Activated CD4-positive, alpha-beta memory T cell treated with anti-CD3 and anti-CD28 coated beads for 36 hours (primary cell): ENCODE results near the gene CASS4. TPM values are rescaled to one million over a fixed set of nuclear protein-coding genes. Genes with fewer than 3 reads are reported as not detected.

Experiments
- CTCF ChIA-PET: fragments of 350-600 bp; sonication (Branson Sonifier 250); formaldehyde crosslinking; loops from one replicate; lab custom pipeline; 2021; ENCODE audit warnings: antibody characterized with exemption, inconsistent platforms; lab: Charles Lee
- POLR2A ChIA-PET: fragments of 350-600 bp; sonication (Branson Sonifier 250); formaldehyde crosslinking; loops from one replicate; lab custom pipeline; 2021; ENCODE audit warnings: antibody characterized with exemption; lab: Charles Lee
- DNase-seq: peaks from one replicate; pipeline ENCODE4 v3.0.0-alpha.2; 2020
- H3K27ac Mint-ChIP-seq: one replicate; pipeline ENCODE4 v1.8.0; 2021; ENCODE audit warnings: mixed read lengths
- H3K27me3 Mint-ChIP-seq: one replicate; pipeline ENCODE4 v1.8.0; 2021; ENCODE audit warnings: mixed read lengths
- H3K36me3 Mint-ChIP-seq: one replicate; pipeline ENCODE4 v1.8.0; 2021; ENCODE audit warnings: mixed read lengths
- H3K4me1 Mint-ChIP-seq: one replicate; pipeline ENCODE4 v1.8.0; 2021; ENCODE audit warnings: low read depth, mixed read lengths
- H3K4me3 Mint-ChIP-seq: one replicate; pipeline ENCODE4 v1.8.0; 2021; ENCODE audit warnings: mild to moderate bottlenecking, mixed read lengths
- H3K9me3 Mint-ChIP-seq: one replicate; pipeline ENCODE4 v1.8.0; 2021; ENCODE audit warnings: mixed read lengths
- intact Hi-C: fragments of 100-400 bp; cut with micrococcal nuclease; formaldehyde crosslinking; loops from one replicate; pipeline ENCODE4 v1.15.1; 2023
- total RNA-seq, 2 experiments: library from RNA; stranded (reverse); gene quantifications; one replicate each; pipeline ENCODE4 v1.2.3, GENCODE V29; 2021

CASS4 gene
- total RNA-seq, 2 experiments from 2014 or later = 7.8 to 8.6 TPM

DNA sequence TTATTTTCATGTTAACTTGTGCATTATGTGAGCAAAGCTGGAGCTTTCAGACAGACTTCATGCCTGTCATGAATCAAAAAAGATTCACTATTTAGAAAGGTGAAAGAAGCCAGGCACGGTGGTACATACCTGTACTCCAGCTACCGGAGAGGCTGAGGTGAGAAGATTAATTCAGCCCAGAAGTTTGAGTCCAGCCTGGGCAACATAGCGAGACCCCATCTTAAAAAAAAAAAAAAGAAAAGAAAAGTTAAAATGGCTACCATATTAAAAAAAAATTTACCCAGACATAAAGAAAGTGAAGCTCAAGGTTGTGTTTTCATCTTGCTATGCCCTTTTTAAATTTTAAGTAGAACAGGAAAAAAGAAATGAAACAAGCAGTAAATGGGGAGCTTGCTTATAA, 889 bp downstream of the CASS4 start:
- Mint-ChIP-seq H3K27ac (peak overlapping the region; percentile 91), H3K36me3 (peaks cover 25% of the 10 kb centered on the region), H3K4me3 (peak overlapping the region; percentile 83), H3K9me3 (no peaks in the 10 kb centered on the region), H3K4me1 (peaks cover 70% of the 10 kb centered on the region), H3K27me3 (no peaks in the 10 kb centered on the region)
- CTCF ChIA-PET = interaction anchor here (1.5 to 2.0 kb wide), 6 partner anchors 10 to 41 kb away, joined by 4 to 10 read pairs (median 6); partner anchors contain the start of genes AURKA and CSTF1
- no peak for DNase-seq
- POLR2A ChIA-PET = interaction anchor here (0.7 to 3.7 kb wide), 11 partner anchors 10 to 56 kb away, joined by 3 to 27 read pairs (median 6); partner anchors contain the start of genes AURKA, CSTF1 and RTF2
- intact Hi-C loops = loop anchor here (1.0 to 10.0 kb wide), 2 partner anchors 21 to 982 kb away; partner anchors contain the start of genes AURKA, CSTF1 and RBM38

DNA sequence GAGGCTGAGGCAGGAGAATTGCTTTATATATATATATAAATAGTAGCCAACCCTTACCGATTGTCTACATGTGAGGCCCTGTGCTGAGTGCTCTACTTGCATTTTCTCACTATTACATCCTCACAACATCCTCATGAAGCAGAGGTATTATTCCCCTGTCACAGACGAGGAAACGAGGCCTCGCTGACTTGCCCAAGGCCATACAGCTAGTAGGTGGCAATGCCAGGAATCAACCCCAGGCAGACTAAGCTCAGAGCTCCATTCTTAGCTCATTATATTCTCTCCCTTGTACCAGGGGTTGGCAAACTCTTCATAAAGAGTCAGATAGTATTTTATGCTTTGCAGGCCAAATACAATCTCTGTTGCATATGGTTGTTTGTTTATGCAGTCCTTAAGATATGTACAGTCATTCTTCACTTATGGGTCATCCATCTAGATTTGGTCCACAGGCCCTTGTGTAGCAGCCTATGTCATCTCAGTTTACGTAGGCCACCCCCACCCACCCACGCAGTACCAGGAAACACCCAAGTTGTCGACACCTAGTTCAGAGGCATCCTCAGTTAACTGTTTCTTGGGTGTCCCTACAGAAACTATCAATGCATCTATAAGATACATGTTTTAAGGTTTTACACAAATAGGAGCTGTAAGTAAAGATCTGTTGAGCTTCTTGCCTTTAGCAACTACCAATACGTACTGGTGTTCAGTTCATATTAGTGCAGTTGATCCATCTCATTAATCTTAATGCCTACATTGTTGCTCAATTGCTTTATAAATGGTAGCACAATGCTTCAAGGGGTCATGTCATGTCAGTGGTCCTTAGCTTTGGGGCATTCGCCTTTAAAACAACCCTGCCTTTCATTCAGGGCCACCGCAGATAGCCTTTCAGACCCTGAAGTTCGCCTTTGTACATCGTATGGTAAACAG, 3.0 kb downstream of the CASS4 start:
- Mint-ChIP-seq H3K4me1 (peaks cover 80% of the 10 kb centered on the region), H3K9me3 (no peaks in the 10 kb centered on the region), H3K27ac (peak overlapping the region; percentile 91), H3K4me3 (peak overlapping the region; percentile 58), H3K36me3 (peaks cover 24% of the 10 kb centered on the region), H3K27me3 (no peaks in the 10 kb centered on the region)
- peak; percentile 92 for DNase-seq
- intact Hi-C loops = loop anchor here (1.0 to 10.0 kb wide), 4 partner anchors 14 to 980 kb away; partner anchors contain the start of genes RBM38 and RTF2
- CTCF ChIA-PET = interaction anchor here (0.8 to 1.9 kb wide), 2 partner anchors 17 to 55 kb away, joined by 3 to 4 read pairs; no protein-coding TSS in a partner anchor
- POLR2A ChIA-PET = interaction anchor here (0.9 to 3.7 kb wide), 6 partner anchors 8 to 39 kb away, joined by 3 to 17 read pairs (median 6); no protein-coding TSS in a partner anchor

DNA sequence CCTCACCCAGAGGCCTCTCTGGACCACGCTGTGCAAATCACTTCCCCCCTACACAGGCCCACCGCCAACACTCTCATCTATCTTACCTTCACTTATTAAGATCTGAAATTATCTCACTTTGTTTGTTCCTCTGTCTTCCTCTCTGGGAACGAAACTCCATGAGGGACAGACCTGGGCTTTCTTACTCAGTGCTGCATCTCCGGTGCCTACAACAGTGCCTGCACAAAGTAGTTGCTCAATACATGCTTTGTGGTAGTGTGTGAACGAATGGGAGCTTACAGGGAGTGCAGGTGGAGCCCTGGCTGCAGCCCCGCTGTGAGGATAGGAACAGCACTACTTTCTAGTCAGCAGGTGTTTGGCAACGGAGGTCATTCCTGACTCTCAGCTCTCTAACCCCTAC, 5.3 kb downstream of the CASS4 start:
- intact Hi-C loops = loop anchor here (10.0 kb wide), 1 partner anchor 977 kb away; the partner anchor contains the start of gene RBM38
- peaks cover 19% of the 10 kb centered on the region for H3K36me3 Mint-ChIP-seq
- peak overlapping the region; percentile 71 for H3K4me3 Mint-ChIP-seq

DNA sequence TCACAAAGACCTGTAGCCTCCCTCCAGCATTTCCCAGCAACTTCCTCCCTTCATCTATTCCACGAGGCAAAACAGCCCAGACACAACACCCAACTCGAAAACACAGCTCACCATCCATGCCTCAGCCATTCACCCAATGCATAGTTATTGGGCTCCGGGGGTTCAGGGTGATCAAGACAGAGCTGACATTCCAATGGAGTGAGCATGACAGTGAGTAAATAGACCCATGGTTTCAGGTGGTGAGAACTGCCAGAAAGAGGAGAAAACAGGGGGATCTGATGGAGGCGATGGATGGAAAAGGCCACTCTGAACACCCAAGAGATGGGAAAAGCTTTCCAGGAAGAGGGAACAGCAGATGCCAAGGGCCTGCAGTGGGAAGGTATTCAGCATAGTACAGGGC, 5.9 kb downstream of the CASS4 start:
- ChIA-PET CTCF (interaction anchor here (1.4 to 2.5 kb wide), 3 partner anchors 12 to 24 kb away, joined by 4 to 10 read pairs (median 9); no protein-coding TSS in a partner anchor), POLR2A (interaction anchor here (1.3 to 3.4 kb wide), 4 partner anchors 11 to 50 kb away, joined by 3 to 19 read pairs (median 10); partner anchors contain the start of genes AURKA, CSTF1 and RTF2)
- Mint-ChIP-seq H3K27me3 (no peaks in the 10 kb centered on the region), H3K27ac (peak overlapping the region; percentile 91), H3K4me3 (peak overlapping the region; percentile 71), H3K9me3 (no peaks in the 10 kb centered on the region), H3K36me3 (peaks cover 14% of the 10 kb centered on the region), H3K4me1 (peaks cover 88% of the 10 kb centered on the region)
- DNase-seq = no peak
- intact Hi-C loops = loop anchor here (1.0 to 10.0 kb wide), 3 partner anchors 11 to 977 kb away; partner anchors contain the start of gene RBM38

More for the DNA sequence above, 5.3 kb downstream of the CASS4 start:
- POLR2A ChIA-PET = interaction anchor here (1.3 to 3.4 kb wide), 3 partner anchors 11 to 51 kb away, joined by 3 to 19 read pairs (median 16); partner anchors contain the start of genes AURKA, CSTF1 and RTF2
- Mint-ChIP-seq H3K9me3 (no peaks in the 10 kb centered on the region), H3K27ac (peak overlapping the region; percentile 91), H3K4me1 (peaks cover 88% of the 10 kb centered on the region), H3K27me3 (no peaks in the 10 kb centered on the region)
- CTCF ChIA-PET = interaction anchor here (2.4 kb wide), 1 partner anchor 19 kb away, joined by 10 read pairs; no protein-coding TSS in a partner anchor
- no peak for DNase-seq

DNA sequence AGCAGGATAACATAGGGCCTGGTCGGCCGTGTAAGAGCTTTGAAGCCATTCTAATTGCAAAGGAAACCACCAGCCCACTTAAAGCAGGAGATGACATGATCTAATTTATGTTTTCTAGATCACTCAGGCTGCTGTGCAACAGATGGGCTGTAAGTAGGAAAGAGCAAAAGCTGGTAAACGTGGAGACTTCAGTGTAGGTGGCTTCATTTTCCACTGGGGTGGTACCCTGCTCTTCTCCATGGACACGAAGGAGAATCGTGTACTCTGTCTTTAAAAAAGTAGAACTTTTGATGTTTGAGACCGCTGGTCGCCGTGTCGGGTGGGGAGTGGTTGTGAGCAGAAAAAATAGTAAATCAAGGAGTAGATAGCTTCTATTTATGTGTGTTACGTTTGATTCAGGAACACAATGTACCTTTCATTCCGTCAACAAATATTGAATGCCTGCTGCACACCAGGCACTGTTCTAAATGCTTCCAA, 6.4 kb downstream of the CASS4 start:
- CTCF ChIA-PET = interaction anchor here (1.4 to 2.5 kb wide), 4 partner anchors 11 to 26 kb away, joined by 4 to 10 read pairs (median 7); partner anchors contain the start of gene AURKA
- peak overlapping the region; percentile 71 for H3K4me3 Mint-ChIP-seq

DNA sequence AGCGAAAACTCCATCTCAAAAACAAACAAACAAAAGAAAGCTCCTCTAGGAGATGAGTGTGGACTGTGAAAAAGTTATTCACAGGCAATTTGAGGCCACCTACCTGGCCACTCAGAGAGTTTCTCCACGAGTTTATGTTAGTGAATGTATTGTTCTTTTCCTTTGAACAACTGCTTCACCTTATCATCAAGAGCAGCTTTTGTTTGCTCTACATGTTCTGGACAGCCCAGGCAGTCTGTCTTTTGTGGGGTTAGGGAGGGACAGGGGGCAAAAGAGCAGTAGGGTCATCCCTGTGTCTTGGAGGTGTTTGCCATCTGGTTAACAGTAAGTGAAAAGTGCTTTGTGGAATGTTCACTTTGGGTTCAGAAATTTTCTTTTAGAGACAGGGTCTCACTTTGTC, 8.0 kb downstream of the CASS4 start:
- H3K4me1 Mint-ChIP-seq = peaks cover 85% of the 10 kb centered on the region
- POLR2A ChIA-PET = interaction anchor here (0.6 to 1.8 kb wide), 2 partner anchors 10 to 23 kb away, joined by 4 read pairs; no protein-coding TSS in a partner anchor

More for the DNA sequence above, 6.4 kb downstream of the CASS4 start:
- Mint-ChIP-seq H3K4me1 (peaks cover 87% of the 10 kb centered on the region), H3K27me3 (no peaks in the 10 kb centered on the region), H3K9me3 (no peaks in the 10 kb centered on the region), H3K27ac (peak overlapping the region; percentile 91), H3K36me3 (peaks cover 14% of the 10 kb centered on the region)
- intact Hi-C loops = loop anchor here (1.0 to 10.0 kb wide), 3 partner anchors 11 to 976 kb away; partner anchors contain the start of gene RBM38
- DNase-seq = peak; percentile 45
- POLR2A ChIA-PET = interaction anchor here (0.9 to 3.4 kb wide), 6 partner anchors 9 to 50 kb away, joined by 3 to 19 read pairs (median 5); partner anchors contain the start of genes AURKA, CSTF1 and RTF2

DNA sequence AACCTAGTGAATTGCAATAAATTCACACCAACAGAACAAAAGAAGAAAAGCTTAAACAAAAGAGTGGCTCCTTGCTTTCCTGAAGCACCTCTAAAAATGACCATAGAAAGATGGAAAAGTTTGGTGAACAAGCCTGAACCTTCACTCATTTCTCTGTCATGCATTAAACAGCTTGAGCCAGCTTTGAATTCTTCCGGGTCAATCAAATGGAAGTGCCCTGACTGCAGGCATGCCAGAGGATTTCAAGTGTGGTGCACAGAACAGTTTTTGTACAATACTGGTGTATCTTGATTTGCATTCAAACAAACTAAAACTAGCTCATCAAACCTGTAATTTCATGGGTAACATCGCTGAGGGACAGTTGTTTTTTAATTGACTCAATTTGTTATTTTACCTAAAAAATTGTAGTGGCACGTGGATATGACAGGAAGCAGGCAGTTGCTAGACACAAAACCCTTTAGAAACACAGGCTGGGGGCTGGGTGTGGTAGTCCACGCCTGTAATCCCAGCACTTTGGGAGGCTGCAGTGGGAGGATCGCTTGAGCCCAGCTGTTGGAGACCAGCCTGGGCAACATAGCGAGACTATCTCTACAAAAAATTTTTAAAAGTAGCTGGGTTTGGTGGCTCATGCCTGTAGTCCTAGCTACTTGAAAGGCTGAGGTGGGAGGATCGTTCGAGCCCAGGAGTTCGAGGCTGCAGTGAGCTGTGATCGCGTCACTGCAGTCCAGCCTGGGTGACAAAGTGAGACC, 9.1 kb downstream of the CASS4 start:
- DNase-seq = no peak
- peak overlapping the region; percentile 91 for H3K27ac Mint-ChIP-seq
- peaks cover 9% of the 10 kb centered on the region for H3K36me3 Mint-ChIP-seq
- H3K9me3 Mint-ChIP-seq = no peaks in the 10 kb centered on the region
- H3K27me3 Mint-ChIP-seq = no peaks in the 10 kb centered on the region
- CTCF ChIA-PET = interaction anchor here (1.1 to 1.4 kb wide), 2 partner anchors 9 to 21 kb away, joined by 4 read pairs; no protein-coding TSS in a partner anchor
- intact Hi-C loops = no loop called here
- no peak overlapping the region for H3K4me3 Mint-ChIP-seq
- POLR2A ChIA-PET = interaction anchor here (1.2 to 1.3 kb wide), 2 partner anchors 8 to 12 kb away, joined by 4 read pairs; no protein-coding TSS in a partner anchor
- H3K4me1 Mint-ChIP-seq = peaks cover 82% of the 10 kb centered on the region

More for the DNA sequence above, 8.0 kb downstream of the CASS4 start:
- Mint-ChIP-seq H3K4me3 (no peak overlapping the region), H3K9me3 (no peaks in the 10 kb centered on the region), H3K27ac (peak overlapping the region; percentile 91), H3K36me3 (peaks cover 9% of the 10 kb centered on the region), H3K27me3 (no peaks in the 10 kb centered on the region)
- DNase-seq = peak; percentile 6
- CTCF ChIA-PET = interaction anchor here (2.4 to 2.5 kb wide), 2 partner anchors 10 to 22 kb away, joined by 9 to 10 read pairs; no protein-coding TSS in a partner anchor
- intact Hi-C loops = no loop called here

DNA sequence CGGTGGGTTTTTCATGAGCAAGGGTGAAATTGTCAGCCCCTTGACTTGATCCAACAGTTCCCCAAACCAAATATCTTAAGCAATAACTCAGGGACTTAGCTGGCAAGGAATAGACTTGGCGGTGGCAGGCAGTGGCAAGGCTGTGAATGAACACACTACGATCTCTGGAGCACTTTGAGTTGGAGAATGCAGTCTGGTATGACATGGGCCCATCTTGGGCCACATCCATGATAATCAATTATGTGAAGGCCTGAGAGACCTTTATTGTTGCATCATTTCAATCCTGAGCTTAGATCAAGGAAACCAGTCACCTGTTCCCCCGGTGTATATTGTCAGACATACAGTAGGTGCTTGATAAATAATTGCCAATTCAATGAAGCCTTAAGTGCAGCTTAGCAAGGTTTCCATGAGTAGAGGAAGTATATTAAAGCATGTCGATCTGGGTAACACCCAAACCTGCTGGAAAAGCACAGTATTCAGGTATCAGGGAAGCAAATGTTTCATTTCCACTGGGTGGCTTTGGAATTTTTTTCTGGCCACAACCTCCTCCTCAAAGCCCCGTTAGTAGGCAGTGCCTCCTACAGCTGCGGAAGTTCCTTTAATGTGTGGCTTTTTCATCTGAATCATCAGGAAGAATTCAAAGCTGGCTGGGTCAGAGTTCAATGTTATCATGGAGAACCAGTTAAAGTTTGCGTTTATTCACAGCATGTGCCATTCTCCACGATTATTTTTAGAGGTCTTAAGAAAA, 10.2 kb downstream of the CASS4 start:
- ChIA-PET POLR2A (interaction anchor here (0.9 to 2.2 kb wide), 3 partner anchors 9 to 15 kb away, joined by 3 to 17 read pairs (median 4); partner anchors contain the start of gene CASS4), CTCF (interaction anchor here (0.9 to 1.4 kb wide), 3 partner anchors 10 to 22 kb away, joined by 3 to 6 read pairs (median 4); partner anchors contain the start of gene CASS4)
- intact Hi-C loops = no loop called here
- Mint-ChIP-seq H3K27me3 (no peaks in the 10 kb centered on the region), H3K36me3 (peaks cover 7% of the 10 kb centered on the region), H3K4me1 (peaks cover 75% of the 10 kb centered on the region), H3K27ac (peak overlapping the region; percentile 73), H3K9me3 (no peaks in the 10 kb centered on the region), H3K4me3 (peak overlapping the region; percentile 6)
- no peak for DNase-seq

DNA sequence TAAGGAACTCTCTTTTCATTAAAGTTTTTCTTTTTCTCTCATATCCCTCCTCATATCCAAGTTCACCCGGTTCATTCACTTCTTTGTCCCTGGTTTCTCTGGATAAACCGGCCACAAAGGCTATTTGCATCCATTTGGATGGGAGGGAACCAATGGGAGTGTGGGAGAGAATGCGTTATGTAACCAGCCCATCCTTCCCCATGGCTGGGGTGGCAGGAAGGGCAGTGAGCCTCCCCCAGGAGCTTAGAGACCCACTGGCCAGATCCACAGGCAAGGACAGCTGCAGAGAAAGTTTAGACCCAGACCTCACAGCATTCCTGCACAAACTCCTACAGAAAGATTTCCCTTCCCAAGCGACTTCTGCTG, 10.7 kb downstream of the CASS4 start:
- Mint-ChIP-seq H3K9me3 (no peaks in the 10 kb centered on the region), H3K4me3 (peak overlapping the region; percentile 6), H3K27me3 (no peaks in the 10 kb centered on the region), H3K4me1 (peaks cover 75% of the 10 kb centered on the region), H3K27ac (peak overlapping the region; percentile 73), H3K36me3 (peaks cover 6% of the 10 kb centered on the region)
- POLR2A ChIA-PET = interaction anchor here (0.9 to 2.2 kb wide), 2 partner anchors 10 to 14 kb away, joined by 3 to 17 read pairs; partner anchors contain the start of gene CASS4
- CTCF ChIA-PET = interaction anchor here (0.9 to 1.0 kb wide), 2 partner anchors 11 to 16 kb away, joined by 3 to 6 read pairs; partner anchors contain the start of gene CASS4
- intact Hi-C loops = no loop called here
- no peak for DNase-seq

DNA sequence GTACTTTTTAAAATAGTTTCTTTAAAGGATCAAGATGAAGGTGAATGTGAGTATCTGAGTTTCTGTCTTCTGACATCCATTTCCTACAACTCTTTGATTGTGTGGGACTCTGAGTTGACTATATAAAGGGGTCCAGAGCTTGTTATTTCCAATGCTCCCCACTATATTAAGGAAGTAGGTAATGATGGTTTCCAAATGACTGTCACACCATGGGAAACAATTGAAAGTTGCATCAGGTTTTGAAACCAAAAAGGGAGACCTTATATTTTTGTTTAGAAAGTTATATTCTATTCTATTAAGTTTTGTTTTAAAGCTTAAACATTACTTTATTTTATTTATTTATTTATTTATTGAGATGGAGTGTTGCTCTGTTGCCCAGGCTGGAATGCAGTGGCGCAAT, 11.2 kb downstream of the CASS4 start:
- H3K27me3 Mint-ChIP-seq = no peaks in the 10 kb centered on the region
- peaks cover 6% of the 10 kb centered on the region for H3K36me3 Mint-ChIP-seq
- H3K27ac Mint-ChIP-seq = peak overlapping the region; percentile 73
- no peaks in the 10 kb centered on the region for H3K9me3 Mint-ChIP-seq
- intact Hi-C loops = no loop called here
- CTCF ChIA-PET = interaction anchor here (0.9 to 1.0 kb wide), 2 partner anchors 11 to 16 kb away, joined by 3 to 6 read pairs; partner anchors contain the start of gene CASS4
- POLR2A ChIA-PET = interaction anchor here (0.9 to 2.2 kb wide), 2 partner anchors 10 to 14 kb away, joined by 3 to 17 read pairs; partner anchors contain the start of gene CASS4
- DNase-seq = no peak
- H3K4me3 Mint-ChIP-seq = no peak overlapping the region
- peaks cover 75% of the 10 kb centered on the region for H3K4me1 Mint-ChIP-seq
